GM18505 (cell line): ENCODE data around the gene PHLDB2.

Experiments
- ATAC-seq: cut with Tn5 transposase; IDR thresholded peaks from one replicate; pipeline ENCODE4 v1.9.1; 2021; ENCODE audit not compliant: unreplicated experiment
- POLR2A ChIP-seq: IDR thresholded peaks from 4 replicates; pipeline ENCODE4 v1.6.1; 2011; ENCODE audit warnings: borderline replicate concordance; ENCODE audit not compliant: insufficient read depth, insufficient read length; ENCODE audit errors: extremely low read depth

The PHLDB2 gene

DNA sequence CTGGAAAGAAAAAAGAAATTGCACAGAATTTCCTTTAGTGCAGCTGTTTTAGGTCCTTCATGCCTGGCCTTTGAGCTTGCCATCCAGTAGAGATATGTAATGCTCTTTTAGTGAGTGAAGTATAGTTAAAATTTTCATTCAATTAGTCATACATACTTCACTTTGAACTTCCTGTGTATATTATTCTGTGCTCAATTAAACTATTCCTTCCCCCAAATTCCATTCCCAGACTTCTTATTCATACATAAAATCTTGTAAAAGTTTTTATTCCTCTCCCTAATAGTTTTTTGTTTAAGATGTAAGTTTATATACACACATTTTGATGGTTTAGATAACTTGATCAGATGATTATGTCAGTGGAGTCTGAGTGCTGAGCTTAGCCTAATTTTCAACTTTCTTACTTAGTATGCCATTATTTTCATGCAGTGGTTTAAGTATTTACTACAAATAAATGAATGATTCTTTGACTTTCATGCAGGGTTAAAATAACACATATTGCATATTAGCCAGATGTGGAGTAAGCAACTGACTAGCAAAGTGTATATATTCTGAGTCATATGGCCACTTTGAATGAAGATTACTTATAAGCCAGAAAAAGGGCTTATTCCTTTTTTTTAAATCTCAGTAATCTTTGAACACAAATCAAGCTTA, 77.3 kb downstream of the PHLDB2 start:
- ATAC-seq, result no peak
- TF ChIP-seq POLR2A, result no peak

DNA sequence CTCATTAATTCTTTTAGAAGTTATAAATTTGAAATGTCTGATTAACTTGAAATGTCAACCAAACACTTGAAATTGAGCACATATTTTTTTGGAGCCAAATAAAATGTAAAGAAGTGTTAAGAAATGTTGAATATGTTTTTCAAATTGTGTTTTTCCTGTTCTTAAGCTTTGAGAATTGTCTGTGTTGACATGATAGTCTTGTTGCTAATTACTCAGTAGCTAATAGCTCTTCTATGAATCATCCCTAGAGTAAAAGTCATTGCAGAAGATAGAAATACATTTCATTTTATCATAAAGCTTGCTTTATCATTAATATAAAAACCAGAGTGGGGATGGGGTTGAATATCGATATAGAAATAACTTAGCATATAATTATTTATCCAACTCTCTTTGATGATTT, 77.9 kb downstream of the PHLDB2 start:
- no peak for TF ChIP-seq POLR2A
- ATAC-seq, result no peak

DNA sequence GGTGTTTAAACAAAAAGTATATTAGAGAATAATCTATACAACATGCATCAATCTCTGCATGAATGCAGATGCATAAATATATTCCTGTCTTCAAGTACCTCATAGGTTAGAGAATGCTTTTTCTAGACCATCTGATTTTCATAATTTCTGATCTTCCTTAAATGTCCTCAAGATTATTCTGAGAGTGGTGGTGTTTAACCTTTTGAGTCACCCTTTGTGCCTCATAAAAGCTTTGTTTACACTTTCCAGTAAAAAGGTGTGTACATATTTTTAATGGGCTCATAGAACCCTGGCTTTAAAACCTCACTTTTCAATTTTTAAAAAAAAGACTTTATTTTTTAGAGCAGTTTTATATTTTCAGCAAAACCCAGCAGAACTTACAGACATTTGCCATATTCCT, 78.8 kb downstream of the PHLDB2 start:
- no peak for TF ChIP-seq POLR2A
- no peak for ATAC-seq

DNA sequence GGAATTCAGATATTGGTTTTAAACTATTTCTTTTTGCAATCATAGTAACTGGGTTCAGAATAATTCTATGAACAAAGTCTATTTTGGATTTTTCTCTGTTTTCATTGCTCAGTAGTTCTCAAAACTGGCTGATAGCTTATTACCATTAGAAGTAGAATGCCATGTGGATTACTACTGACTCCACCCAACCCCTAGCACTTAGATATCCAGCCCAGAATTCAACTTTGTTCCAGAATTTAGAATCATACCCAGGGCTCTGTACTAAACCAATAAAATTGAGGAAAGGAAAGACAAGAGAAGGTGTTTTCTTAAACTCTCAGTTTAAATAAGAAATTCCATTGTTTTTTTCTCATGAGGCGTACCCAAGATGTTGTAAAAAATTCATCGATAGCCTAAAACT, 80.8 kb downstream of the PHLDB2 start:
- TF ChIP-seq POLR2A, result no peak
- no peak for ATAC-seq

DNA sequence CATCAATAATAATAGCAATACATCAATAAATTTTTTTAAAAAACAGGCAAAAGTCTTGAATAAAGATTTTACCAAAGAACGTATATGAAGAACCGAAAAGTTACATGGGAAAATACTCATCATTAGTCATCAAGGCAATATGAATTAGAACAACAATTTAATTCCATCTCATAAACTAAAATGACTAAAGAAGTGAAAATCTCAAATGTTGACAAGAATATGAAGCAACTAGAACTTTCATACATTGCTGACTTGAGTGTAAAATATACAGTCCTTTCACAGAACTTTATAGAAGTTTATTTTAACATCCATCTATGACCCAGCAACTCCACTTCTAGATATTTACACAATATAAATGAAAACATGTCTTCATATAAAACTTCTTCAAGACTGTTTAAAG, 84.5 kb downstream of the PHLDB2 start:
- ATAC-seq, result no peak
- no peak for TF ChIP-seq POLR2A

DNA sequence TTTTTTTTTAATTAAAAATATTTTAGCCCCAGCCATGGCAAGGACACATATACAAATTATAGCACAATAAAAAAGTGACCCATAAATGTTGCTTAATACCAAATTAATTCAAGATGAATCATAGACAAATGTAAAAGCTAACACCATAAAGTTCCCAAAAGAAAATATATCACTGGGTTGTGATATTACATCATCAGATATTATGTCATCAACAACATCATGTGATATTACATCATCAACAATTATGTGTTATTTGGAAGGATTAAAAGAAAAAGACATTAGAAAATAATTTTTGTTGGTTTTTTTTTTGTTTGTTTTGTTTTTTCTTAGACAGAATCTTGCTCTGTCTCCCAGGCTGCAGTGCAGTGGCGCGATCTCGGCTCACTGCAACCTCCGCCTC, 85.3 kb downstream of the PHLDB2 start:
- no peak for ATAC-seq
- TF ChIP-seq POLR2A, result no peak

DNA sequence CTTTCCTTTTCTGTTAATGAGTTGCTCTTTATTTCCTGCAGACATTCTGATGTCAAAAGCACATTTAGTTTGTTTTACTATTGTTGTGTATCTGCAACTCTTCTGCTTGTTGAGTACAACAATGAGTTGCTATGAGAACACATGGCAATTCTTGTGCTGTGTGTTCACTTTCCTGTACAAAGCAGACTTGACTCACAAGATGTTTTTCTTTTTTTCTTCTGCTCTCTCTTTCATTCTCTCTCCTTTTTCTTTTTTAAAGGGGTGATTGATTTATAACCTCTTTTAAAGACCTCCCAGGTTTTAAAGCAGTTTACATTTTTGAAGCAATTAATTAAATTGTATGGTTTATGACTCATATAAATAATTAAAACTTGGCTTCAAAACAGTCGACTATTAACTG, 88.2 kb downstream of the PHLDB2 start:
- no peak for ATAC-seq
- TF ChIP-seq POLR2A, result no peak

DNA sequence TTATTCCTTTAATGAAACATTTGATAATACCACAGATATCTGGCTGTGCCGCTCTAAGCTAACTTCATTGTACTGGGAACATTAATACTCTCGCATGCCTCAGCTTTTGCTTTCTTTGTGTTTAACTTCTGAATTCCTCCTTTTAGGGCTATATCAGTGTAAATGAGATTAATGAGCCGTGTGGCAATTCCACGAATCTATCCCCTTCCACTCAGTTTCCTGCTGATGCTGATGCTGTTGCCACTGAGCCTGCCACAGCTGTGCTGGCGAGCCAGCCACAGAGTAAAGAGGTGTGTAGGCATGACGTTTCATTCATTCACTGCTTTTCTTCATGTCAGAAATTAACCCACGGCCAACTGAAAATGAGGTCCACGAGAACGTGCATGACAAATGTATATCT, 89.7 kb downstream of the PHLDB2 start:
- no peak for ATAC-seq
- TF ChIP-seq POLR2A, result no peak

DNA sequence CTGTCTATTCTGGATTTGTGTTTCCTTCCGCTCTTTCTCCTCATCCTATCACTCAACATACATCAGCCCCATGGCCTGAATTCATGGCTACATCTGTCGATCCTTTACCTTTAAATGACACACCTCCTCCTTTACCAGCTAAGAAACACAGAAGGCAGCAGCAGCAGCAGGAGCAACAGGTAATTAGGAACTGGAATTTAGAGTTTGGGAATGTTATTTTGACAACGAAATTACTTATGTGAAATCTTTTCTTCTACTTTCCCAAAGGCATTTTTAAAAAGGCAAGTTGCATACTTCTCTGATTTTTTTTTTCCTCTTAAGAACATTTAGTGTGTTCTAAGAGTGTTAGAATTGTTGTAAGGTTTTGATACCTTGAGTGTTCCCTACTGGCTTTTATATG, 90.6 kb downstream of the PHLDB2 start:
- no peak for ATAC-seq
- TF ChIP-seq POLR2A, result no peak

DNA sequence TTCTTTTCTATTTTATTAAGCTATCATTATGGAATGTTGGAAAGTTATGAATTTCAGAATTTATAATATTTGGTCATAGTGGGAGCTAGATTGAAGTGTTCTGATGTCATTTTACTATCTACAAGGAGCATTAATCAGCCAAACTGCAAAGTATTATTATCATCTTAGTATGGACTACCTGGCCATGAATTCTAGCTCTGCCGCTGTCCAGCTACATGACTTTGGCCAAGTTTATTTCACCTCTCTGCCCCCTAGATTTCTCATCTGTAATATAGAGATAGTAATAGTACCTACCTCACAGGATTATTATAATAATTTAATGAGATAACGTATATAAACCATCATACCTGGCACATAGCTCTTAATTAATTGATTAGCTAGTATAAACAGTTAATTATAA, 92.0 kb downstream of the PHLDB2 start:
- TF ChIP-seq POLR2A, result no peak
- no peak for ATAC-seq

DNA sequence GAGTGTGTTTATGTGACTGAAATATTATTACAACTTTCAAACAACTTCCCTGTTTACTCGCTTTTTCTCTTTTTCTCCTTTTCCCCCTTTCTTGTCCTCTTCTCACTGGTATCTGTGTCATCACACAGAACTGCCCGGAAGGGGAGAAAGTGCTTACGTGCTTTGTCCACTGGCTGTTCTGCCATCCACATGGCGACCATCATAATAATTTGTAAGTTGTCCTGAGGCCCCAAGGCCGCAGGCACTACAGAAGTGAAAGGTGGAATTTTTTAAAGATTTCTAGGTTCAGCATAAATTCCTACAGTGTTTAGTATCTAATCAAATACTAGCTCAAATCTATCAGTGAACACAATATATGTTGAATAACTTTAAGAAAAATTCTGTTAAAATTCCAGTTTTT, 93.0 kb downstream of the PHLDB2 start:
- no peak for TF ChIP-seq POLR2A
- no peak for ATAC-seq

DNA sequence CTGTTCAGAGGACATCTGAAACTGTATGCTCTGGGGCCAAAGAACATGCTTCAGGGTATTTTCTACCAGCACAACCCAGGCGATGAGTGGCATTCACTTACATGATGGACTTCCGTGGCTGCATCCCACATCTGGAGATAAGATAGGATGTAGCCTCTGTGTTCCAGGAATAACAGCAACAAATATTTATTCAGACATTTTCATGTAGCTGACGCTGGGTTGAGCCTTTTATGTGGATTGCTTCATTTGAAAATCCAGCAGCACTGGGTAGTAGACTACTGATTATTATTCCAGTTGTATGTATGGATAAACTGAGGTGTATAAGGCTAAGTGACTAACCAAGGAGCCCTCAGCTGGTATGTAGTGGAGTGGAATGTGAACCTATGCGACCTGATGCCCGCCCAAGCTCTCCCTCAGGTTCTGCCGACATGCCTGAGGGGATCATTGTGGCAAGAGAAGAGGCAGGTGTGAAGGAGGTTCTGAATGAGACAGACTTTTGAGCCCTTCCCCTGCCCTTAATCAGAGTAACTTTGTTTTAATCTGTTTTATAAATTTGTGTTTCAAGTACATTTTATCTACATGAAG, 93.9 kb downstream of the PHLDB2 start:
- ATAC-seq, result no peak
- no peak for TF ChIP-seq POLR2A

DNA sequence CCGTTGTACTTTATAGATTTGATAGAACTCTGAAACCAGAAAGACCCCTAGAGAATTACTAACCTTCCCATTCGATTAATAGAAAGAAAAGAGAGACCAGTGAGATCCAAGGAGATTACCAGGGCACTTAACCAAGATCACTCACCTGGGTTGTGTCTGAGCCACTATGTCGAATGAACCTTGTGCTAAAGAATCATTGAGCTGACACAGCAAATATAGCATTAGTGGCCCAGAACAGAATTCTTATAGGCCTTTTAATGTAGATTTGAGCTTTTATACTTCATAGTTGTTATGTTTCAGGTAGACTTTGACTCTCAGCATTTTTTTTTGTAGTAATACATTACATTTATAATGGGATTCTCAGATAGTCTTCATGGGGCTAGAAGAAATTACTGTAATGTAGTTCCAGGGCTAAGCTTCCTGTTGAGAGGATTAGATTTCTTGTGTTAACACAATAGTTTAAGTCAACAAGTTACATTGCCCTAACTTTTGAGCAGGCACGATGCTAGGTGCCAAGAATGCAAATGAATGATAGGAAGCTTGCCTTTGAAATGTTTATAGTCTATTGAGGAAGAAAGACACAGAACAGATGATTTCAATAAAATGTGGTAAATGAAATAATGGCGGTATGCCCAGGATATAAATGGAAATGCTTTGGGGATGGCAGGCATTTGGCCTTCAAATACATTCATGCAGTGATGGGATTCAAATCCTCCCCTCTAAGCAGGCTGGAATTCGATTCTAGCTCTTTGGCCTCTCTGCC, 95.3 kb downstream of the PHLDB2 start:
- no peak for ATAC-seq
- no peak for TF ChIP-seq POLR2A

DNA sequence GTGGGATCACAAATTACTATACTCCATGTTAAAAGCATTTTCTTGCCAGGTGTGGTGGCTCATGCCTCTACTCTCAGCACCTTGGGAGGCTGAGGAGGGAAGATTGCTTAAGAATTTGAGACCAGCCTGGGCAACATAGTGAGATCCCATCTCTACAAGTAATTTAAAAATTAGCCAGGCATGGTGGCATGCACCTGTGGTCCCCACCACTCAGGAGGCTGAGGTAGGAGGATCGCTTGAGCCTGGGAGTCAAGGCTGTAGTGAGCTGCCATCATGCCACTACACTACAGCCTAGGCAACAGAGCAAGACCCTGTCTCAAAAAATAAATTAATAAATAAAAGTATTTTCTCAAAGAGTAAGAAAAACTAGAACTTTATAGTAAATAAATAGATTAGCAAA, 96.8 kb downstream of the PHLDB2 start:
- no peak for ATAC-seq
- no peak for TF ChIP-seq POLR2A
